ENCODE measurements around the gene GZMA. TPM values are rescaled to one million over a fixed set of nuclear protein-coding genes. Genes with fewer than 3 reads are reported as not detected.

GZMA gene
- total and polyA plus RNA-seq, 2 experiments from 2014 or later = not detected

- Histone ChIP-seq H3K36me3 (ENCODE audit: low read depth) (no peaks in the 10 kb centered on the region), H2AFZ (peak overlapping the region; percentile 42; the same call in 1 of the 2 replicates), H3K4me3 (no peak overlapping the region), H3K27ac (no peak overlapping the region; the same call in 1 of the 2 replicates), H3K9ac (no peak overlapping the region), H3F3A (ENCODE audit: insufficient read depth) (peaks cover 23% of the 10 kb centered on the region), H3K9me2 (ENCODE audit: insufficient read depth) (no peaks in the 10 kb centered on the region), H3K9me3 (ENCODE audit: low read depth) (no peaks in the 10 kb centered on the region), H4K20me1 (ENCODE audit: insufficient read depth) (no peaks in the 10 kb centered on the region), H3K4me2 (ENCODE audit: unreplicated experiment) (peak overlapping the region; percentile 68), H3K4me1 (ENCODE audit: insufficient read depth) (peaks cover 25% of the 10 kb centered on the region), H3K79me2 (ENCODE audit: insufficient read depth) (no peaks in the 10 kb centered on the region), H3K27me3 (replicated peaks; ENCODE audit: insufficient read depth) (no peaks in the 10 kb centered on the region)
- no peak for TF ChIP-seq EZH2 (IDR thresholded peaks at IDR 0.05; ENCODE audit: insufficient read depth, poor library complexity, severe bottlenecking)
- TF ChIP-seq EZH2phosphoT487 (IDR thresholded peaks at IDR 0.05; ENCODE audit: insufficient read depth, low read depth) = no peak
- DNase-seq = peak; percentile 73
- in situ Hi-C loops (cut with MboI) = loop anchor here (10.0 kb wide), 1 partner anchor 640 kb away; the partner anchor contains the start of gene SNX18
- WGBS, 2 experiments (ENCODE audit: low coverage in 1 of 2, low lambda C conversion rate in 2 of 2, missing lambda C conversion rate in 2 of 2) = 7% methylated on average over 3 of the region's 3 CpGs
These were observed 52.4 kb downstream of the GZMA start for GRCh38 chr5:55154873-55155272.

Other genes with a start within 250 kb of the GZMA start
- gene ESM1, start 117.1 kb upstream of the GZMA start, total RNA-seq (2014; rRNA removed; shearing (Covaris generic)) = 25.5 and 26.1 TPM in 2 replicates
- 11.8 and 12.2 TPM in 2 replicates for gene ESM1, start 117.1 kb upstream of the GZMA start, polyA plus RNA-seq (2016; fragmentation: Nextera tagmentation; extraction: Ambion mirVana)
- gene GZMK, start 78.4 kb upstream of the GZMA start, total RNA-seq (2014; rRNA removed; shearing (Covaris generic)) = not detected in 2 replicates
- gene GZMK, start 78.4 kb upstream of the GZMA start, polyA plus RNA-seq (2016; fragmentation: Nextera tagmentation; extraction: Ambion mirVana) = not detected in 2 replicates
- 233 and 241 TPM in 2 replicates for gene GPX8, start 57.5 kb downstream of the GZMA start, total RNA-seq (2014; rRNA removed; shearing (Covaris generic))
- gene GPX8, start 57.5 kb downstream of the GZMA start, polyA plus RNA-seq (2016; fragmentation: Nextera tagmentation; extraction: Ambion mirVana) = 235 and 237 TPM in 2 replicates
- gene CDC20B, start 70.5 kb downstream of the GZMA start, total RNA-seq (2014; rRNA removed; shearing (Covaris generic)) = not detected in 2 replicates
- 0.20 TPM in 1 of 2 replicates, not detected in the other for gene CDC20B, start 70.5 kb downstream of the GZMA start, polyA plus RNA-seq (2016; fragmentation: Nextera tagmentation; extraction: Ambion mirVana)
- not detected in 2 replicates for gene MCIDAS, start 124.7 kb downstream of the GZMA start, total RNA-seq (2014; rRNA removed; shearing (Covaris generic))
- gene MCIDAS, start 124.7 kb downstream of the GZMA start, polyA plus RNA-seq (2016; fragmentation: Nextera tagmentation; extraction: Ambion mirVana) = not detected in 2 replicates
- gene CCNO, start 131.0 kb downstream of the GZMA start, total RNA-seq (2014; rRNA removed; shearing (Covaris generic)) = 3.3 TPM in 1 of 2 replicates, not detected in the other
- gene CCNO, start 131.0 kb downstream of the GZMA start, polyA plus RNA-seq (2016; fragmentation: Nextera tagmentation; extraction: Ambion mirVana) = 1.7 and 1.9 TPM in 2 replicates
- gene DHX29, start 205.0 kb downstream of the GZMA start, total RNA-seq (2014; rRNA removed; shearing (Covaris generic)) = 33.6 and 35.8 TPM in 2 replicates
- 65.6 and 70.2 TPM in 2 replicates for gene DHX29, start 205.0 kb downstream of the GZMA start, polyA plus RNA-seq (2016; fragmentation: Nextera tagmentation; extraction: Ambion mirVana)
- gene MTREX, start 205.3 kb downstream of the GZMA start, total RNA-seq (2014; rRNA removed; shearing (Covaris generic)) = 41.4 and 57.0 TPM in 2 replicates
- 23.5 and 26.4 TPM in 2 replicates for gene MTREX, start 205.3 kb downstream of the GZMA start, polyA plus RNA-seq (2016; fragmentation: Nextera tagmentation; extraction: Ambion mirVana)

All from GM23248 (cell line).